ENCODE measurements around the gene HS3ST3A1.

The HS3ST3A1 gene

DNA sequence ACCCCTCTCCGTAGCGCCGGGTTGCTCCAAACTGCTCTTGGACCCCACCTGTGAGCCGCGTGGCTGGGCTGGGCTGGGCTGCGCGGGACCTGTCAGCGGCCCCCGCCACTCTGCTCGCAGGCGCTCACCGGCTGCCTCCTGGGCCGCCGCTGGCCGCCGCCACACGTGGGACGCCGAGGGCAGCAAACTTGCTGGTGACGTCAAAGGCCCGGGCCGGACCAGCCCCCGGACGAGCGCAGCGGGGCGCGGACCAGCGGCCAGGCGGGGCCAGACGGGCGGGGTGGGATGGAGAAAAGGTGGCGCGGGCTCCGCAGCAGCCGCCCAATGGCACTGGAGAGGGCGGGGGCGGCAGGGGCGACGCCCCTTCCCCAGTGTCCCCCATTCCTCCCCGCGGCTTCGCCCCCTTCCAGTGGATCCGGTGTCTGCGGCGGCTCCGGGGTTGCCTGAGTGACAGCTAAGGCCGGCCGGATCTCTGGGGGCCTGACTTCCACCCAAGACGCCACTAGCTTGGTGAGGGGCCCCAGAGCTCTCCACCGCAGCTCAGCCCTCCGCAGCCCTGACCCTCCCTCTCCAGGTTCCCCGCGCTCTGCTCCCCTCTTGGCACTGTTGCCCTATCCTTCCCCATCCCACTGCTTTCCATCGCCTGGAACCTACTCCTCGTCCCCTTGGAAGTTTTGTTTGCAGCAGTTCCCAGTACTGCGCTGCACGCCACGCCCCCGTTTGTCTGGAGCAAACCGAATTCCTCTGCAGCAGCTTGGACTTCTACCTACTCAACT lies at the start of gene HS3ST3A1:
Gene HS3ST3A1, minus strand, starts transcription at position 154 of the 776 bp plus-strand sequence. CDS start 800 bp downstream, outside the sequence.
- Histone ChIP-seq H3K27me3 (ENCODE audit: control insufficient read depth, low read length) (no peaks in the 10 kb centered on the region), H3K9me2 (replicated peaks; ENCODE audit: control insufficient read depth, low read length) (no peaks in the 10 kb centered on the region), H3K9me3 (ENCODE audit: control insufficient read depth, insufficient read depth, low read length) (peaks cover 6% of the 10 kb centered on the region; the same call in 1 of the 2 replicates), H3F3A (ENCODE audit: control insufficient read depth, insufficient read depth) (no peaks in the 10 kb centered on the region), H3K36me3 (ENCODE audit: control insufficient read depth, low read length) (no peaks in the 10 kb centered on the region), H3K4me1 (ENCODE audit: control insufficient read depth, low read length) (no peaks in the 10 kb centered on the region), H3K27ac (ENCODE audit: low read depth, low read length) (no peak within 1 kb of the TSS), H3K4me2 (ENCODE audit: low read length) (no peak within 1 kb of the TSS), H4K20me1 (ENCODE audit: control insufficient read depth, insufficient read depth, low read depth, low read length) (no peaks in the 10 kb centered on the region), H3K4me3 (ENCODE audit: low read length) (no peak within 1 kb of the TSS), H3K79me2 (ENCODE audit: control insufficient read depth, low read length) (no peaks in the 10 kb centered on the region)
- TF ChIP-seq, protein P1, sequence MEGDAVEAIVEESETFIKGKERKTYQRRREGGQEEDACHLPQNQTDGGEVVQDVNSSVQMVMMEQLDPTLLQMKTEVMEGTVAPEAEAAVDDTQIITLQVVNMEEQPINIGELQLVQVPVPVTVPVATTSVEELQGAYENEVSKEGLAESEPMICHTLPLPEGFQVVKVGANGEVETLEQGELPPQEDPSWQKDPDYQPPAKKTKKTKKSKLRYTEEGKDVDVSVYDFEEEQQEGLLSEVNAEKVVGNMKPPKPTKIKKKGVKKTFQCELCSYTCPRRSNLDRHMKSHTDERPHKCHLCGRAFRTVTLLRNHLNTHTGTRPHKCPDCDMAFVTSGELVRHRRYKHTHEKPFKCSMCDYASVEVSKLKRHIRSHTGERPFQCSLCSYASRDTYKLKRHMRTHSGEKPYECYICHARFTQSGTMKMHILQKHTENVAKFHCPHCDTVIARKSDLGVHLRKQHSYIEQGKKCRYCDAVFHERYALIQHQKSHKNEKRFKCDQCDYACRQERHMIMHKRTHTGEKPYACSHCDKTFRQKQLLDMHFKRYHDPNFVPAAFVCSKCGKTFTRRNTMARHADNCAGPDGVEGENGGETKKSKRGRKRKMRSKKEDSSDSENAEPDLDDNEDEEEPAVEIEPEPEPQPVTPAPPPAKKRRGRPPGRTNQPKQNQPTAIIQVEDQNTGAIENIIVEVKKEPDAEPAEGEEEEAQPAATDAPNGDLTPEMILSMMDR (IDR thresholded peaks at IDR 0.05; ENCODE audit: low read depth, low read length, poor library complexity, severe bottlenecking) = no peak
- TF ChIP-seq EZH2phosphoT487 (IDR thresholded peaks at IDR 0.05; ENCODE audit: borderline replicate concordance, low read length) = no peak

DNA sequence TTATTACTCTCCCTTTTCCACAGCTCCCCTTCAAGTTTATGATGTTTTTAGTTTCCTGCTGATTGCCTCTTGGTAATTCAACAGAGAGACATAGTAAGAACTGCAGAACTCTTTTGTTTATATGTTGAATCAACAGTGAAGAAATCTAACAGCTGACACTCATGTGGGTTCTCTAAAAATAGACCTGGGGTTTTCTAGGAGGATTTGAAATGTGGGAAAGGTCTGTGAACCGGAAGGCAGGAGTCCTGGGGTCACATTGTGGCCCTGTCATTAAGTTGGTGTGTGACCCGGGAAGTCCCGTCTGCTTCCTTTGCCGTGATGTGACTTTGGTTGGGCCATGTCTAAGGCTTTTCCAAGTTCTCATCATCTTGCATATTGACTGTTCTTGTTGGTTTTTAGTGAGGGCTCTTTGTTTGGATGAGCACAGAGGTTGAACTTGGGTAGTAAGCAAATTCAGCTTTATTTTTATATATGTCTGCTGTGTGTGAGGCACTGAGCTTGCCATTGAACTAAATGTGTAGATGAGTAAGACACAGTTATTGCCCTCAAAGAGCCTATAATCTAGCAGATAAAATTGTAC lies 48.5 kb upstream of the HS3ST3A1 start:
- Histone ChIP-seq H3K4me1 (ENCODE audit: control insufficient read depth, low read length) (no peaks in the 10 kb centered on the region), H3K4me3 (ENCODE audit: low read length) (no peak overlapping the region), H3K36me3 (ENCODE audit: control insufficient read depth, low read length) (no peaks in the 10 kb centered on the region), H3K27me3 (ENCODE audit: control insufficient read depth, low read length) (no peaks in the 10 kb centered on the region), H3K4me2 (ENCODE audit: low read length) (no peak overlapping the region), H3K9me2 (replicated peaks; ENCODE audit: control insufficient read depth, low read length) (no peaks in the 10 kb centered on the region), H3K79me2 (ENCODE audit: control insufficient read depth, low read length) (no peaks in the 10 kb centered on the region), H3F3A (ENCODE audit: control insufficient read depth, insufficient read depth) (no peaks in the 10 kb centered on the region), H3K27ac (ENCODE audit: low read depth, low read length) (no peak overlapping the region), H3K9me3 (ENCODE audit: control insufficient read depth, insufficient read depth, low read length) (no peaks in the 10 kb centered on the region), H4K20me1 (ENCODE audit: control insufficient read depth, insufficient read depth, low read depth, low read length) (no peaks in the 10 kb centered on the region)
- TF ChIP-seq EZH2phosphoT487 (IDR thresholded peaks at IDR 0.05; ENCODE audit: borderline replicate concordance, low read length) = no peak
- TF ChIP-seq, protein P1 (IDR thresholded peaks at IDR 0.05; ENCODE audit: low read depth, low read length, poor library complexity, severe bottlenecking) = no peak

DNA sequence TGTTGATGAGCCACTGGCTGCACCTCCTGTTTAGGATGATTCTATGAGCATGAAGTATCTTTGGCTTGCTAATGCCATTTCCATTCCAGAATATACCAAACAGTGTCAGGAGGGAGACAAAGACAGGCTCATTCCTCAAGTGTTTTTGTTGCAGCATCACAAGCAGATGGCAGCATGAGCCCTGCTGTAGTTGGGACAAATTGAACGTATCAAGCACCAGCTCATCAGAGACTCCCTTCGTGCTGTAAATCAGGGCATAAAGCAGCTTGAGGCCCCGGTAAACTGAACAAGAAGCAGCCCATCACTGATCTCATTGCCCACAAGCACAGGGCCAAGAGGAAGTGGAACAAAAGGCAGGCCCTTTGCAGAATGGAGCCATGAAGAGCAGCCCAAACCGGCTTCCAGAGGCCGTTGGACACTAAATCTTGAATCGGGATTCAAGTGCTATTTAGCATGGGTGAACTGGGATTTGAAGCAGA lies 45.9 kb upstream of the HS3ST3A1 start:
- H3K4me1 ChIP-seq (ENCODE audit: control insufficient read depth, low read length) = no peaks in the 10 kb centered on the region
- H3K9me2 ChIP-seq (replicated peaks; ENCODE audit: control insufficient read depth, low read length) = no peaks in the 10 kb centered on the region
- H3F3A ChIP-seq (ENCODE audit: control insufficient read depth, insufficient read depth) = no peaks in the 10 kb centered on the region
- H3K36me3 ChIP-seq (ENCODE audit: control insufficient read depth, low read length) = no peaks in the 10 kb centered on the region
- no peak overlapping the region for H3K27ac ChIP-seq (ENCODE audit: low read depth, low read length)
- no peak overlapping the region for H3K4me2 ChIP-seq (ENCODE audit: low read length)
- TF ChIP-seq EZH2phosphoT487 (IDR thresholded peaks at IDR 0.05; ENCODE audit: borderline replicate concordance, low read length) = no peak
- H3K4me3 ChIP-seq (ENCODE audit: low read length) = no peak overlapping the region
- H3K79me2 ChIP-seq (ENCODE audit: control insufficient read depth, low read length) = no peaks in the 10 kb centered on the region
- H3K27me3 ChIP-seq (ENCODE audit: control insufficient read depth, low read length) = no peaks in the 10 kb centered on the region
- no peaks in the 10 kb centered on the region for H4K20me1 ChIP-seq (ENCODE audit: control insufficient read depth, insufficient read depth, low read depth, low read length)
- H3K9me3 ChIP-seq (ENCODE audit: control insufficient read depth, insufficient read depth, low read length) = no peaks in the 10 kb centered on the region

All from DOHH2 (cell line).